ENCODE data around the gene ANKRD37. TPM values are rescaled to one million over a fixed set of nuclear protein-coding genes. Genes with fewer than 3 reads are reported as not detected.

Gene ANKRD37
- total RNA-seq, 1 donor from 2014 or later = 4.6 TPM

GRCh38 chr4:185370268-185370949, 26.2 kb upstream of the ANKRD37 start:
- DNase-seq = no peak
- no peaks in the 10 kb centered on the region for H3K36me3 Mint-ChIP-seq (ENCODE audit: unreplicated experiment)
- TF ChIP-seq CTCF (IDR thresholded peaks at IDR 0.05; ENCODE audit: partially characterized antibody, unreplicated experiment) = no peak
- H3K4me3 Mint-ChIP-seq (ENCODE audit: unreplicated experiment) = no peak overlapping the region
- H3K4me1 Mint-ChIP-seq (ENCODE audit: low read depth, unreplicated experiment) = peaks cover 5% of the 10 kb centered on the region
- H3K27me3 Mint-ChIP-seq (ENCODE audit: unreplicated experiment) = peaks cover 1% of the 10 kb centered on the region
- H3K27ac Mint-ChIP-seq (ENCODE audit: unreplicated experiment) = no peak overlapping the region
- peaks cover 1% of the 10 kb centered on the region for H3K9me3 Mint-ChIP-seq (ENCODE audit: unreplicated experiment)

DNA sequence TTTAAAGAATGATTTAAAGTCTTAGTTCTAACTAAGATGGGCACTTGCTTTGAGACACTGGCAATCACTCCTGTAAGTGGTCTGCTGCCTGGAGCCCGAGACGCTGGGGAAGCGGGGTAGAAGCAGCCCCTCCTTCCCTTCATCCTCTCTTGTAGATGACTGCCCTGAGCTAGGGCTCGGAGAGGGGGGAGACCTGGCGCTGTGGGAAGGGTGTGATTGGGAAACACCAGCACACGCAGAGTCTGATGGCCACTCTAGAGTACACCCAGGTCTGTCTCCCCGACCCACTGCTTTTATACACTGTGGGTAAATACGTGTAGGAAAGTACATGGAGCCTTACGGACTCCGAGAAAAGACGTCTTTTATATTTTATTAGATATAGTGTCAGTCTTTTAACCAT, 24.9 kb upstream of the ANKRD37 start:
- H3K27ac Mint-ChIP-seq (ENCODE audit: unreplicated experiment) = no peak overlapping the region
- peaks cover 1% of the 10 kb centered on the region for H3K9me3 Mint-ChIP-seq (ENCODE audit: unreplicated experiment)
- DNase-seq = no peak
- peaks cover 1% of the 10 kb centered on the region for H3K27me3 Mint-ChIP-seq (ENCODE audit: unreplicated experiment)
- peaks cover 5% of the 10 kb centered on the region for H3K4me1 Mint-ChIP-seq (ENCODE audit: low read depth, unreplicated experiment)
- H3K36me3 Mint-ChIP-seq (ENCODE audit: unreplicated experiment) = no peaks in the 10 kb centered on the region
- H3K4me3 Mint-ChIP-seq (ENCODE audit: unreplicated experiment) = no peak overlapping the region
- TF ChIP-seq CTCF (IDR thresholded peaks at IDR 0.05; ENCODE audit: partially characterized antibody, unreplicated experiment) = no peak

DNA sequence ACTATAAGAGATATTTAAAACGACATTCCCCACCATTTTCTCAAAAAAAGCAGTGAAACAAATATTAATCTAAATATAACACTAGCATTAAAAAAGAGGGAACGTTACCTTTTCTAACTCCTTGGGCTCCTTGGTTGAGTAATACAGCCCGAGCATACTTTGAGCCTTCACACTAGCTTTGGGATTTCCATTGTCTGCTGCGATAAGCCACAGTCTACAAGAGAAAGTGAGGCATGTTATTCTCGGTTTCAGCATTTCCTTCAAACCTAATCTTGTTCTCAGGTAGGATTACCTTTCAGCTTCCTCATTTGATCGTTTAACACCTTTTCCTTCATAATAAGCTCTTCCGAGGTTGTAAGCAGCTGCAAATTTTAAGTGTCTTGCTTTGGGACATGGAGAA, 22.6 kb upstream of the ANKRD37 start:
- H3K27me3 Mint-ChIP-seq (ENCODE audit: unreplicated experiment) = no peaks in the 10 kb centered on the region
- H3K4me1 Mint-ChIP-seq (ENCODE audit: low read depth, unreplicated experiment) = peaks cover 5% of the 10 kb centered on the region
- DNase-seq = no peak
- no peaks in the 10 kb centered on the region for H3K36me3 Mint-ChIP-seq (ENCODE audit: unreplicated experiment)
- TF ChIP-seq CTCF (IDR thresholded peaks at IDR 0.05; ENCODE audit: partially characterized antibody, unreplicated experiment) = no peak
- no peak overlapping the region for H3K4me3 Mint-ChIP-seq (ENCODE audit: unreplicated experiment)
- H3K27ac Mint-ChIP-seq (ENCODE audit: unreplicated experiment) = no peak overlapping the region
- no peaks in the 10 kb centered on the region for H3K9me3 Mint-ChIP-seq (ENCODE audit: unreplicated experiment)

DNA sequence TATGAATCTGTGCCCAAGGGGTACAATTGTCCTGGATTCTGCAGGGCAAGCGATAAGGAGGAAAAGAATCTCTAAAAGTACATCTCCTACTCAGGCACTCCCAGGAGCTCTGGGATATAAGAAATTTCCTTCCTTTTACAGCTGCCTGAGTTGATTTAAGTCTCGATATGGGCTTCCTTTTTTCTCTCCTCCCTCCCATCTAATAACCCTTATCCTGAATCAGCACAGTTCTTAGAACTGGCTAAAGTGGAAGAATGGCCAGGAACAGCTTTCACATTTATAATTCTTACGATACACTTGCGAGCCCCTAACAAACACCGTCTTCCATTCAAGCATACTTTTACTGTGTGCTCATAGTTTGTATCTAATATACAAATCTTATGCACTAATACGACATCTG, 22.1 kb upstream of the ANKRD37 start:
- TF ChIP-seq CTCF (IDR thresholded peaks at IDR 0.05; ENCODE audit: partially characterized antibody, unreplicated experiment) = no peak
- H3K9me3 Mint-ChIP-seq (ENCODE audit: unreplicated experiment) = no peaks in the 10 kb centered on the region
- no peak overlapping the region for H3K27ac Mint-ChIP-seq (ENCODE audit: unreplicated experiment)
- no peaks in the 10 kb centered on the region for H3K36me3 Mint-ChIP-seq (ENCODE audit: unreplicated experiment)
- H3K27me3 Mint-ChIP-seq (ENCODE audit: unreplicated experiment) = no peaks in the 10 kb centered on the region
- no peak for DNase-seq
- H3K4me1 Mint-ChIP-seq (ENCODE audit: low read depth, unreplicated experiment) = peaks cover 5% of the 10 kb centered on the region
- no peak overlapping the region for H3K4me3 Mint-ChIP-seq (ENCODE audit: unreplicated experiment)

- H3K27ac Mint-ChIP-seq (ENCODE audit: unreplicated experiment) = no peak overlapping the region
- H3K27me3 Mint-ChIP-seq (ENCODE audit: unreplicated experiment) = no peaks in the 10 kb centered on the region
- no peak for DNase-seq
- H3K9me3 Mint-ChIP-seq (ENCODE audit: unreplicated experiment) = no peaks in the 10 kb centered on the region
- peaks cover 12% of the 10 kb centered on the region for H3K36me3 Mint-ChIP-seq (ENCODE audit: unreplicated experiment)
- TF ChIP-seq CTCF (IDR thresholded peaks at IDR 0.05; ENCODE audit: partially characterized antibody, unreplicated experiment) = no peak
- no peak overlapping the region for H3K4me3 Mint-ChIP-seq (ENCODE audit: unreplicated experiment)
- H3K4me1 Mint-ChIP-seq (ENCODE audit: low read depth, unreplicated experiment) = peaks cover under 1% of the 10 kb centered on the region
Measured at GRCh38 chr4:185378264-185378663, 18.4 kb upstream of the ANKRD37 start.
